ENCODE measurements around the gene GRIK1. TPM values are rescaled to one million over a fixed set of nuclear protein-coding genes. Genes with fewer than 3 reads are reported as not detected.

The GRIK1 gene
- polyA plus RNA-seq, 1 donor from 2014 or later: 8.7 TPM

DNA sequence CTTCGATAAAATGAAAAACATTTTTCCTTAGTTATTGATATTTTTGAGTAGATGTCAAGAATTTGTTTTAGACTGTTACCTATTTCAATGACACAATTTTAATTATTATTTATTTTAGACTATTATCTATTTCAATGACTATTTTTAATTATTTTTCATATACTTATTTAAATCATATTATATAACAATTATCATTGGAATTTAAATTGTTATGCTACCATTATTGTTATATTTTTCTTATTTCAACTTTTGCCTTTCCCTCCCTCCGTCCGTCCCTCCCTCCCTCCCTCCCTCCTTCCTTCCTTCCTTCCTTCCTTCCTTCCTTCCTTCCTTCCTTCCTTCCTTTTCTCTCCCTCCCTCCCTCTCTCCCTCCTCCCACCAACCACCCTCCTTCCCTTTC, 229.3 kb downstream of the GRIK1 start:
- no peak overlapping the region for H3K9ac ChIP-seq (ENCODE audit: low read length)
- no peaks in the 10 kb centered on the region for H3K79me2 ChIP-seq (replicated peaks; ENCODE audit: insufficient read depth, low read length)
- no peaks in the 10 kb centered on the region for H3K9me2 ChIP-seq (ENCODE audit: insufficient read depth, low read length)
- no peak overlapping the region for H3K4me3 ChIP-seq (ENCODE audit: low read length)
- no peak overlapping the region for H3K27ac ChIP-seq (ENCODE audit: low read length)
- no peaks in the 10 kb centered on the region for H4K20me1 ChIP-seq (ENCODE audit: insufficient read depth)
- H3K9me3 ChIP-seq (ENCODE audit: low read length): no peaks in the 10 kb centered on the region
- no peak for TF ChIP-seq EZH2 (IDR thresholded peaks at IDR 0.05; ENCODE audit: borderline replicate concordance, insufficient read depth, low read length, poor library complexity, severe bottlenecking)
- no peak overlapping the region for H2AFZ ChIP-seq (ENCODE audit: low read depth, low read length)
- H3K36me3 ChIP-seq (ENCODE audit: insufficient read depth, low read length): no peaks in the 10 kb centered on the region
- no peak overlapping the region for H3K4me2 ChIP-seq (ENCODE audit: low read length)
- no peaks in the 10 kb centered on the region for H3F3A ChIP-seq (ENCODE audit: insufficient read depth, low read length, poor library complexity, severe bottlenecking)
- H3K27me3 ChIP-seq (ENCODE audit: insufficient read depth, low read depth, low read length): no peaks in the 10 kb centered on the region

DNA sequence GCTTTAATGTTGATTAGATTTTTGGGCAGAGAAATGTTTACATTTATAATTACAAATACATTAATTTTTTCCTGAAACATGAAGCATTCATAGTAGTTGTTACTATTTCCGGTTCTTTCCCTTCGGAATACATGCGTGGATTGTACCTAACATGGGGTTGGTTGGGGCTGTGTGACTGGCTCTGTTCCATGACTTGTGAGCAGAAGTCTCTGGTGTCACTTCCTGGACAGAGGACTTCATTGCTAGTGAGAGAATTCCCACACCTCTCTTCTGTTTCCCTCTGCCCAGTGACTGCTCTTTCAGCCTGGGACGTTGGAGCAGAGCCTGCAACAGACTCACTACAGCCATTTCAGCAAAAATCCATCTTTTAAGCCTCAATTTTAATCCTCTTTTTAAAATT, 231.4 kb downstream of the GRIK1 start:
- no peak overlapping the region for H2AFZ ChIP-seq (ENCODE audit: low read depth, low read length)
- TF ChIP-seq, protein P1, sequence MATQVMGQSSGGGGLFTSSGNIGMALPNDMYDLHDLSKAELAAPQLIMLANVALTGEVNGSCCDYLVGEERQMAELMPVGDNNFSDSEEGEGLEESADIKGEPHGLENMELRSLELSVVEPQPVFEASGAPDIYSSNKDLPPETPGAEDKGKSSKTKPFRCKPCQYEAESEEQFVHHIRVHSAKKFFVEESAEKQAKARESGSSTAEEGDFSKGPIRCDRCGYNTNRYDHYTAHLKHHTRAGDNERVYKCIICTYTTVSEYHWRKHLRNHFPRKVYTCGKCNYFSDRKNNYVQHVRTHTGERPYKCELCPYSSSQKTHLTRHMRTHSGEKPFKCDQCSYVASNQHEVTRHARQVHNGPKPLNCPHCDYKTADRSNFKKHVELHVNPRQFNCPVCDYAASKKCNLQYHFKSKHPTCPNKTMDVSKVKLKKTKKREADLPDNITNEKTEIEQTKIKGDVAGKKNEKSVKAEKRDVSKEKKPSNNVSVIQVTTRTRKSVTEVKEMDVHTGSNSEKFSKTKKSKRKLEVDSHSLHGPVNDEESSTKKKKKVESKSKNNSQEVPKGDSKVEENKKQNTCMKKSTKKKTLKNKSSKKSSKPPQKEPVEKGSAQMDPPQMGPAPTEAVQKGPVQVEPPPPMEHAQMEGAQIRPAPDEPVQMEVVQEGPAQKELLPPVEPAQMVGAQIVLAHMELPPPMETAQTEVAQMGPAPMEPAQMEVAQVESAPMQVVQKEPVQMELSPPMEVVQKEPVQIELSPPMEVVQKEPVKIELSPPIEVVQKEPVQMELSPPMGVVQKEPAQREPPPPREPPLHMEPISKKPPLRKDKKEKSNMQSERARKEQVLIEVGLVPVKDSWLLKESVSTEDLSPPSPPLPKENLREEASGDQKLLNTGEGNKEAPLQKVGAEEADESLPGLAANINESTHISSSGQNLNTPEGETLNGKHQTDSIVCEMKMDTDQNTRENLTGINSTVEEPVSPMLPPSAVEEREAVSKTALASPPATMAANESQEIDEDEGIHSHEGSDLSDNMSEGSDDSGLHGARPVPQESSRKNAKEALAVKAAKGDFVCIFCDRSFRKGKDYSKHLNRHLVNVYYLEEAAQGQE (IDR thresholded peaks at IDR 0.05; ENCODE audit: borderline replicate concordance): no peak
- TF ChIP-seq, protein P2, sequence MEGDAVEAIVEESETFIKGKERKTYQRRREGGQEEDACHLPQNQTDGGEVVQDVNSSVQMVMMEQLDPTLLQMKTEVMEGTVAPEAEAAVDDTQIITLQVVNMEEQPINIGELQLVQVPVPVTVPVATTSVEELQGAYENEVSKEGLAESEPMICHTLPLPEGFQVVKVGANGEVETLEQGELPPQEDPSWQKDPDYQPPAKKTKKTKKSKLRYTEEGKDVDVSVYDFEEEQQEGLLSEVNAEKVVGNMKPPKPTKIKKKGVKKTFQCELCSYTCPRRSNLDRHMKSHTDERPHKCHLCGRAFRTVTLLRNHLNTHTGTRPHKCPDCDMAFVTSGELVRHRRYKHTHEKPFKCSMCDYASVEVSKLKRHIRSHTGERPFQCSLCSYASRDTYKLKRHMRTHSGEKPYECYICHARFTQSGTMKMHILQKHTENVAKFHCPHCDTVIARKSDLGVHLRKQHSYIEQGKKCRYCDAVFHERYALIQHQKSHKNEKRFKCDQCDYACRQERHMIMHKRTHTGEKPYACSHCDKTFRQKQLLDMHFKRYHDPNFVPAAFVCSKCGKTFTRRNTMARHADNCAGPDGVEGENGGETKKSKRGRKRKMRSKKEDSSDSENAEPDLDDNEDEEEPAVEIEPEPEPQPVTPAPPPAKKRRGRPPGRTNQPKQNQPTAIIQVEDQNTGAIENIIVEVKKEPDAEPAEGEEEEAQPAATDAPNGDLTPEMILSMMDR (IDR thresholded peaks at IDR 0.05; ENCODE audit: poor library complexity, severe bottlenecking): no peak
- TF ChIP-seq EZH2 (IDR thresholded peaks at IDR 0.05; ENCODE audit: borderline replicate concordance, insufficient read depth, low read length, poor library complexity, severe bottlenecking): no peak
- H3K36me3 ChIP-seq (ENCODE audit: insufficient read depth, low read length): no peaks in the 10 kb centered on the region
- H4K20me1 ChIP-seq (ENCODE audit: insufficient read depth): no peaks in the 10 kb centered on the region
- H3K9ac ChIP-seq (ENCODE audit: low read length): no peak overlapping the region
- H3K9me2 ChIP-seq (ENCODE audit: insufficient read depth, low read length): no peaks in the 10 kb centered on the region
- no peak overlapping the region for H3K4me2 ChIP-seq (ENCODE audit: low read length)
- H3K4me3 ChIP-seq (ENCODE audit: low read length): no peak overlapping the region
- no peak overlapping the region for H3K27ac ChIP-seq (ENCODE audit: low read length)
- no peaks in the 10 kb centered on the region for H3K9me3 ChIP-seq (ENCODE audit: low read length)
- no peaks in the 10 kb centered on the region for H3F3A ChIP-seq (ENCODE audit: insufficient read depth, low read length, poor library complexity, severe bottlenecking)
- no peaks in the 10 kb centered on the region for H3K27me3 ChIP-seq (ENCODE audit: insufficient read depth, low read depth, low read length)
- H3K79me2 ChIP-seq (replicated peaks; ENCODE audit: insufficient read depth, low read length): no peaks in the 10 kb centered on the region

DNA sequence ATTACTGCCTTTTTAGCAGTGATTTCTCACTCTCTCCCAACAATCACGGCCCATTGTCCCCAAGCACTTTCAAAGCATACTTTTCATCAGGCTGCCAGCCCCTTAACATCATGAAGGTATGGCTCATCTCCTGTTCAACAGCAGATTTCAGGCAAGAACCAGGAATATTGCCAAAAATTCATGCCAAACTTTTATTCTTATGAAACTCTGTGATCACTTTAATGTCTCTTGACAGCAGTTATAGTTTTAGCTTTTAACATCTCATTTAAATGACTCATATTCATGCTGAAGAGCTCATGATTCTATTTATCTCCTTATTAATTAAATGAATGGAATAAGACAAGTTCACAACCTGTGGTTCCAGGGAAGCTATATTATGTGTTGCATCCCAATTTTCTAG, 235.1 kb downstream of the GRIK1 start:
- no peaks in the 10 kb centered on the region for H3F3A ChIP-seq (ENCODE audit: insufficient read depth, low read length, poor library complexity, severe bottlenecking)
- H2AFZ ChIP-seq (ENCODE audit: low read depth, low read length): no peak overlapping the region
- TF ChIP-seq, protein P2 (IDR thresholded peaks at IDR 0.05; ENCODE audit: poor library complexity, severe bottlenecking): no peak
- no peak for TF ChIP-seq EP300 (conservative IDR thresholded peaks at IDR 0.05; ENCODE audit: poor library complexity, severe bottlenecking)
- TF ChIP-seq EZH2 (IDR thresholded peaks at IDR 0.05; ENCODE audit: borderline replicate concordance, insufficient read depth, low read length, poor library complexity, severe bottlenecking): no peak
- no peak for TF ChIP-seq RAD21 (conservative IDR thresholded peaks at IDR 0.05)
- no peak for TF ChIP-seq SMC3 (conservative IDR thresholded peaks at IDR 0.05; ENCODE audit: poor library complexity)
- TF ChIP-seq POLR2AphosphoS5 (IDR thresholded peaks at IDR 0.05): no peak
- TF ChIP-seq, protein P1 (IDR thresholded peaks at IDR 0.05; ENCODE audit: borderline replicate concordance): no peak
- no peak for TF ChIP-seq MXI1 (conservative IDR thresholded peaks at IDR 0.05; ENCODE audit: poor library complexity, severe bottlenecking)
- no peak for TF ChIP-seq TAF1 (IDR thresholded peaks at IDR 0.05; ENCODE audit: low read depth)
- H3K4me3 ChIP-seq (ENCODE audit: low read length): no peak overlapping the region
- H4K20me1 ChIP-seq (ENCODE audit: insufficient read depth): no peaks in the 10 kb centered on the region
- H3K79me2 ChIP-seq (replicated peaks; ENCODE audit: insufficient read depth, low read length): no peaks in the 10 kb centered on the region
- no peaks in the 10 kb centered on the region for H3K36me3 ChIP-seq (ENCODE audit: insufficient read depth, low read length)
- no peak overlapping the region for H3K27ac ChIP-seq (ENCODE audit: low read length)
- no peak overlapping the region for H3K4me2 ChIP-seq (ENCODE audit: low read length)
- H3K9me3 ChIP-seq (ENCODE audit: low read length): no peaks in the 10 kb centered on the region
- H3K27me3 ChIP-seq (ENCODE audit: insufficient read depth, low read depth, low read length): no peaks in the 10 kb centered on the region
- H3K9me2 ChIP-seq (ENCODE audit: insufficient read depth, low read length): no peaks in the 10 kb centered on the region
- H3K9ac ChIP-seq (ENCODE audit: low read length): no peak overlapping the region
